H1 (cell line): ENCODE results near the gene CDK13. TPM values are rescaled to one million over a fixed set of nuclear protein-coding genes. Genes with fewer than 3 reads are reported as not detected.

Experiments
- BCL11A ChIP-seq, 2 experiments: IDR thresholded peaks; one replicate each; pipeline ENCODE4 v1.6.1; 2011; ENCODE audit warnings: low read depth in 2 of 2, low read length in 2 of 2, mild to moderate bottlenecking in 2 of 2
- BRCA1 ChIP-seq: IDR thresholded peaks from 2 replicates; pipeline ENCODE4 v1.6.1; 2012; ENCODE audit warnings: low read depth, low read length, improper control_type of control experiment
- CEBPB ChIP-seq: IDR thresholded peaks from 2 replicates; pipeline ENCODE4 v1.6.1; 2012; ENCODE audit warnings: low read depth, low read length
- EZH2 ChIP-seq: fragments of 200-600 bp; sonication (generic); IDR thresholded peaks from 2 replicates; pipeline ENCODE4 v1.7.1; 2012; ENCODE audit warnings: low read depth, mild to moderate bottlenecking, moderate library complexity, low read length, inconsistent platforms; ENCODE audit not compliant: severe bottlenecking
- FOSL1 ChIP-seq: IDR thresholded peaks from 2 replicates; pipeline ENCODE4 v1.6.1; 2011; ENCODE audit warnings: mild to moderate bottlenecking, low read depth, low read length, moderate library complexity; ENCODE audit not compliant: insufficient read depth
- MAFK ChIP-seq: IDR thresholded peaks from 2 replicates; pipeline ENCODE4 v1.6.1; 2012; ENCODE audit warnings: low read depth, mild to moderate bottlenecking, improper control_type of control experiment, low read length
- SP1 ChIP-seq: IDR thresholded peaks from 2 replicates; pipeline ENCODE4 v1.6.1; 2011; ENCODE audit warnings: low read depth, low read length
- TAF7 ChIP-seq: optimal IDR thresholded peaks from 2 replicates; pipeline ENCODE3; 2011; ENCODE audit warnings: low read depth, mild to moderate bottlenecking, inconsistent platforms, low read length, moderate library complexity, borderline replicate concordance
- polyA plus RNA-seq, 7 experiments: library from polyadenylated mRNA; depleted of rRNA in 3 of 7; stranded (reverse) in 5 of 7; unstranded in 2 of 7; fragments of >200 nt in 5 of 7; fragments of 200-250 nt in 2 of 7; gene quantifications; 1 replicate in 5 of 7; 2 replicates in 1 of 7; 4 replicates in 1 of 7; pipeline versions ENCODE4 v1.2.1 to v1.2.3, GENCODE V29; 2011 to 2013; ENCODE audit warnings: missing spikeins in 2 of 7, mixed read lengths in 2 of 7
- total RNA-seq: library from RNA; stranded (reverse); fragmentation: NEBNext Ultra II Directional; extraction: Animal tissue kit (Norgen Biotek cat#: 25700); gene quantifications from 2 replicates; pipeline ENCODE4 v1.2.1, GENCODE V29; 2021

Gene CDK13
- total and polyA plus RNA-seq, 2 of the 8 experiments (the other 6 are each of a cell fraction or from before 2014, with no cell fraction given): 22.6 to 49.5 TPM

- no peak for TF ChIP-seq MAFK
- no peak for TF ChIP-seq EZH2
- TF ChIP-seq BRCA1: no peak
- TF ChIP-seq TAF7: no peak
- no peak for TF ChIP-seq CEBPB
- TF ChIP-seq BCL11A (IDR thresholded peaks at IDR 0.05; ENCODE audit: low read depth in 2 of 2, low read length in 2 of 2): no peak
- no peak for TF ChIP-seq FOSL1
- TF ChIP-seq SP1: no peak
Measured at GRCh38 chr7:39908973-39909372, 41.1 kb upstream of the CDK13 start (continued).
